Stromal cell of bone marrow (primary cell): Measurements from ENCODE around the gene CLDN18.

Experiments
- DNase-seq: peaks from one replicate; pipeline ENCODE4 v3.0.0-alpha.2; 2012; ENCODE audit warnings: low read depth

Gene CLDN18

GRCh38 chr3:138009476-138010272 lies at the start of gene CLDN18:
CLDN18 (plus strand) TSS chr3:138010165; CDS start chr3:138010226, 61 bp downstream.
- no peak for DNase-seq

GRCh38 chr3:137962251-137962650 lies 47.7 kb upstream of the CLDN18 start:
- no peak for DNase-seq

GRCh38 chr3:137963463-137963862 lies 46.5 kb upstream of the CLDN18 start:
- no peak for DNase-seq

GRCh38 chr3:137970914-137971831 lies 38.8 kb upstream of the CLDN18 start:
- peak; percentile 50 for DNase-seq

- no peak for DNase-seq
Observed at GRCh38 chr3:137972396-137972795, 37.6 kb upstream of the CLDN18 start.

DNA sequence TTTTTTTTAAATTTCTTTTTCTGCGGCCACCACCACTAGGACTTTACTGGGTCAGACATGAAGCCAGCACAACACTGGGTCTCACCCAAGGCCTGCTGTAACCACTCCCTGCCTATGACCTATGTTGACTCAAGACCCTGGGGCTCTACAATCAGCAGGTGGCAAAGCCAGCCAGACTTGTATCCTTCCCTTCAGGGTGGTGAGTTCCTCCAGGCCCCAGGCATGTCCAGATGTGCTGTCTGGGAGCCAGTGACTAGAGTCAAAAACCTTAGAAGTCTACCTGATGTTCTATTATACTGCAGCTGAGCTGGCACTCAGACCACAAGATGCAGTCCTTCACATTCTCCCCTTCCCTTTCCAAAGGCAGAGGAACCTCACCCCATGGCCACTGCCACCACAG lies 31.6 kb upstream of the CLDN18 start:
- DNase-seq, result no peak

GRCh38 chr3:137987723-137988122 lies 22.2 kb upstream of the CLDN18 start:
- no peak for DNase-seq

DNA sequence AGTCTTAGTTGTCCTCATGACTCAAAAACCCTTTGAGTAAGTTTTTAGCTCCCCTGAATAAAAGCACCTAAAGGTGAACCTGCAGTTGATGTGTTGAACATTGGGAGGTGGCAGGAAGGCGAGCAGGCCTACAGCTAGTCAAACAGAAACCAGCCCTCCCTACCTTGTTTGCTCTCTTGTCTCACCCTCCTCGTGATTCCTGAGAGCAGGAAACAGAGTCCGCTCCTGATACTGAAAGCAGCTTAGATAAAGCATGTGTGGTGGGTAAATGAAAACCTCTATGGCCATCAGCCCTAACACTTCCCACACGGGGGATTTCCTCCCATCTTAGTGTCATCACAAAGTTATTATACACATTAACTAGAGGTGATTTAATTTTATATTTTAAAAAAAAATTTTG lies 21.8 kb upstream of the CLDN18 start:
- no peak for DNase-seq

DNA sequence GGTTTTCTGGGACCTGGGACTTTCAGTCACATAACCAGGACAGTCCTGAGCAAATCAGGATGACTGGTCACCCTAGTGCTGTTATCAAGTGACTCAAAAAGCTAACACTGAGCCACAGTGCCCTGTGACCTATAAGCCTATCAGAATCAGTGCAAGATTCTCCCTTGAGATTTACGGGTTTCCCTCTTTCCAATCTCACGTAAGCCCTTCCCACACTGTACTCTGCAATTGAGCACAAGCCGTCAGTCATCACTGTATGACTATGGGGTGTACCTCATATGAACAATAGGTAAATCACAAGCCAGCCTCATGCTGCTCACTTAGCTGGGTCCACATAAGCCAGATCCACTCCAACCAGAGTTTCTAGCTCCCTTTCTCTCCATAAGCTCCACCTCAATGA lies 21.0 kb upstream of the CLDN18 start:
- no peak for DNase-seq

GRCh38 chr3:137990427-137990826 lies 19.5 kb upstream of the CLDN18 start:
- DNase-seq, result no peak

DNA sequence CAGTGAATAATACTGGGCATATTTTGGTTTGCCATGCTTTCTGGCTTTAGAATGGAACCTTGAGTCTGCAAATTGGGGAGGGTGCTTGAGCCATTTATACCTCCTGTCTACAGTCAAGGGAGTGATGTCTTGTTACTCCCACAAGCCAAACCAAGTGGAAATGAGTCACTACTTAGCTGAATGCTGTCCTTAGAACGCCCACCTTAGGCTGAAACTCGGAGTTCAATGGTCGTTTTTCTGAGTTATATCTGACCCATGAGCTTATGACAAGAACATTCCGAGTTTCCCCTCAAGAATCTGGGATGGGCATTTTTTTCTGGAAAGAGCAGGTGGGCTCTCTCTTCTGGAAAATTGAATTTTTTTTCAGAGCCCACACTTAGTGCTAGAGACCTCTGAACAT lies 17.4 kb upstream of the CLDN18 start:
- DNase-seq, result no peak

- DNase-seq, result no peak
Observed at GRCh38 chr3:137998121-137999042, 11.6 kb upstream of the CLDN18 start.

GRCh38 chr3:138003069-138003468 lies 6.9 kb upstream of the CLDN18 start:
- no peak for DNase-seq

- DNase-seq, result no peak
Observed at GRCh38 chr3:138005627-138006026, 4.3 kb upstream of the CLDN18 start.

DNA sequence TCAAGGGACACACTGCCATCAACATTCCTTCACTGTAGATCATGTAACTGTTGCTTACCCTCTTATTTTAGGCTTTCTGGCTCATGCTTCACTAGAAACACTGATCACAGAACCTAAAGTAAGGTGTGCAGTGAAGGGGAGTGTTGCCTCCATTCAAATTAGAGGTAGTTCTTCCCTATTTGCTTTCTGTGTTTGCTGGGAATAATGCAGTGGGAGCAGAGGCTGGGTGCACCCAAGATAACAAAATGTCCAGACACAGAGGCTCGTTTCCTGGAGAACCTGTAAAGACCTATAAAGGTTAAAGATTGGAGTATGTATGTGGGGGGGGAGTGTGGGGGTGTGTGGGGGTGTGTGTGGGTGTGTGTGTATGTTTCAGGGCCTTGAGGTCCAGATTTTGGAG lies 2.1 kb upstream of the CLDN18 start:
- DNase-seq, result no peak

DNA sequence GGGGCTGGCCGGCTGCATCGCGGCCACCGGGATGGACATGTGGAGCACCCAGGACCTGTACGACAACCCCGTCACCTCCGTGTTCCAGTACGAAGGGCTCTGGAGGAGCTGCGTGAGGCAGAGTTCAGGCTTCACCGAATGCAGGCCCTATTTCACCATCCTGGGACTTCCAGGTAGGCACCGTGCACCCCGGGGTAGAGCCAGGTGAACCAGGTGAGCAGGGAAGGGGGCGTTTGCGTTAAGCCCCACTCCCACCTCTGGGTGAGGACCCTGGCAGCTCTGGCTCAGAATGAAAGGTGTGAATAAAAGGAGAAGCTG lies 267 bp downstream of the CLDN18 start:
- DNase-seq, result no peak

- no peak for DNase-seq
Observed at GRCh38 chr3:138011722-138012121, 1.8 kb downstream of the CLDN18 start.

GRCh38 chr3:138012526-138012925 lies 2.6 kb downstream of the CLDN18 start:
- DNase-seq, result no peak

DNA sequence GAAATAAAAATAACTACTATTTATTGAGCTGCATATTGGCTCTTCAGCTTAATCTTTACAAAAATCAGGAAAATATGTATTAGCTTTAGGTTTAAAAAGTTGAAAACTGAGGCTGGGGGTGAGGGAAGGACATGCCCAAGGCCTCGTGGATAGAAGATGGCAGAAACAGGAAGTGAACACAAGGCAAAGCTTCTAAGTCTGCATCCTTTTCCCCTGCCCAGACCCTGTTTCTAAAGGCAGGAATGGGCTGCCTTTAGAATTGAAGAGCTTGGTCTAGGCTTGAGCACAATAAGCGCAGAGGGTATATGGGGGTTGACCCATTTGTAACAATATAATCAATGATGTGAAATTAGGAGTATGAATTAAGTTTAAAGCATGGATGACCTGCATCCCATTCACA lies 6.1 kb downstream of the CLDN18 start:
- no peak for DNase-seq

DNA sequence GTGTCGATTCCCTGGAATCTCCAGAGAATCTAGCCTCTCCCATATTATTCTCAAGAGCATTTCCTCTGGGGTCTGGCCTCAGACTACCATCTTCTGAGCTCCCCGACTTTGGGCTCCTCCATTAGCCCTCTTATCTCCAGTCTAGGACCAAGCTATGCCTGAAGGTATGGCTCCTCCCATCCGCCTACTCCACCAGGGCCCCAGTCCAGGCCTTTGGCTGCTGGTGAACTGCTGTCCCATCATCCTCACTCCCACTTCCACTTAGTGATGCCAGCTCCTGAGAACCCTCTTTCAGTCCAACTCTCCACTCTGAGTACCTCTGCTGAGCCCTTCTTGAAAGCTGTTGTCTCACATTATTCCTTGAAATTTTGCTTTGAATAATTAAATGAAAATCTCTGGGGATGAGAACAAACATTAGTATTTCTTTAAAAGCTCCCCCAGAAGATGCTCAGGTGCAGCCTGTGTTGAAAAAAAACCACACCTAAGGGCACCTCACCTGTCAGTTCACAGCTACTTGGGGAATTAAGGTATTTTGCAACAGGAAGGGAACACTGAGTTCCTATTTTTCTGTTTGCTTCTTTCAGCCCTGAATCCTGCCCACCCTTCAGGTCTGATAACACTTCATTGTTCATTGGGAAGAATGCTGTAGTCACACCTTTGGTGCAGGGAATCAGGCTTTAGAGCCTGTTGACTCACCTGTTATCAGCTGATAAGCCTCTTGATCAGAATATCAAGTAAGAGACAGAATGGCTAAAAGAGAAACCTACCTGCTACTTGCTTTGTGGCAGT lies 9.5 kb downstream of the CLDN18 start:
- no peak for DNase-seq

GRCh38 chr3:138023754-138024153 lies 13.8 kb downstream of the CLDN18 start:
- no peak for DNase-seq
